HEK293 (cell line): ENCODE results near the gene ARHGAP45.

ENCODE experiments used
- CTCF ChIA-PET: fragments of 350-600 bp; formaldehyde crosslinking; extraction: SDS; loops from one replicate; lab custom pipeline; 2021; ENCODE audit warnings: antibody characterized with exemption; lab: Yijun Ruan, JAX
- POLR2A ChIA-PET: fragments of 300-600 bp; formaldehyde crosslinking; extraction: SDS; loops from one replicate; lab custom pipeline; 2020; ENCODE audit warnings: antibody characterized with exemption, inconsistent platforms; lab: Yijun Ruan, JAX
- H3K27ac ChIP-seq: fragments of 200-500 bp; sonication (Bioruptor generic); 2 replicates; pipeline ENCODE4 v1.5.1; 2014; ENCODE audit warnings: low read depth, low read length, control low read depth, inconsistent platforms; ENCODE audit errors: extremely low read depth
- H3K36me3 ChIP-seq, 2 experiments: fragments of 200-500 bp in 1 of 2; sonication (Bioruptor generic) in 1 of 2; 1 replicate in 1 of 2; 2 replicates in 1 of 2; pipeline ENCODE4 v1.5.1; 2014 to 2017; ENCODE audit warnings: inconsistent platforms in 2 of 2, low read length in 2 of 2; ENCODE audit not compliant: control insufficient read depth in 2 of 2, insufficient read depth in 1 of 2
- H3K4me1 ChIP-seq: fragments of 200-500 bp; sonication (Bioruptor generic); 2 replicates; pipeline ENCODE4 v1.5.1; 2014; ENCODE audit warnings: mild to moderate bottlenecking, low read length, inconsistent platforms; ENCODE audit not compliant: control insufficient read depth, insufficient read depth
- H3K4me3 ChIP-seq: 2 replicates; pipeline ENCODE4 v1.5.1; 2011; ENCODE audit warnings: low read depth, mild to moderate bottlenecking, control low read depth, low read length, moderate library complexity
- H3K9me3 ChIP-seq: fragments of 200-500 bp; sonication (Bioruptor generic); 2 replicates; pipeline ENCODE4 v1.5.1; 2014; ENCODE audit warnings: low read depth, low read length, inconsistent platforms; ENCODE audit not compliant: control insufficient read depth, insufficient read depth
- EGR2 ChIP-seq: fragments of 450-650 bp; formaldehyde crosslinking; IDR thresholded peaks from 2 replicates; pipeline ENCODE4 v1.5.1; 2016; ENCODE audit warnings: low read depth, missing biosample characterization, missing genetic modification characterization
- KLF1 ChIP-seq: fragments of 450-650 bp; formaldehyde crosslinking; IDR thresholded peaks from 2 replicates; pipeline ENCODE4 v1.5.1; 2016; ENCODE audit warnings: missing biosample characterization, missing genetic modification characterization
- PRDM1 ChIP-seq: fragments of 450-650 bp; formaldehyde crosslinking; IDR thresholded peaks from 2 replicates; pipeline ENCODE4; 2016; ENCODE audit warnings: missing biosample characterization, missing genetic modification characterization
- ZFP3 ChIP-seq: fragments of 450-650 bp; formaldehyde crosslinking; IDR thresholded peaks from 2 replicates; pipeline ENCODE4 v1.5.1; 2016; ENCODE audit warnings: low read depth, missing biosample characterization, missing genetic modification characterization
- ZNF521 ChIP-seq: fragments of 450-650 bp; formaldehyde crosslinking; IDR thresholded peaks from 2 replicates; pipeline ENCODE4 v1.5.1; 2017; ENCODE audit warnings: missing biosample characterization, mild to moderate bottlenecking, missing genetic modification characterization
- ZNF777 ChIP-seq: fragments of 450-650 bp; formaldehyde crosslinking; IDR thresholded peaks from 2 replicates; pipeline ENCODE4 v1.5.1; 2017; ENCODE audit warnings: missing biosample characterization, missing genetic modification characterization, borderline replicate concordance

Gene ARHGAP45

DNA sequence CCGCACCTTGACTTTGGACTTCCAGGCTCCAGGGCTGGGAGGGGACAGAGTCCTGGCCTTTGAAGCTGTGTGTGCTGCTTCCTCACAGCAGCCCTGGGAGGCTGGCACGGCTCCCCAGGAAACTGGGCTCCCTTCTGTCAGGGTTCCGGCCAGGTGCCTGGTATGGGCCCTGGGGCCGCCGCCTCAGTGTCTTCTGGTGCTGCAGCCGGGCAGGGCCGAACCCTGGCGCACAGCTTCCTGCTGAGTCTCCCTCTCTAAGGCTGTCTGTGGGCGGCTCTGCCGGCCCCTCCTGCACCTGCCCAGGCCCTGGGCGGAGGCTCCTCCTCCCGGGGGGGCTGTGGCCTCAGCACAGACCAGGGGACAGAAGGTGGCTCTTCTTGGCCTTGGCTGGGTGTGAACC, 69.2 kb downstream of the ARHGAP45 start:
- H3K9me3 ChIP-seq: no peaks in the 10 kb centered on the region
- 0 out of 2 replicates have a peak, but pooled peaks cover 2% of the 10 kb centered on the region for H3K4me1 ChIP-seq
- H3K27ac ChIP-seq: no peak overlapping the region
- POLR2A ChIA-PET: no interaction called here
- H3K4me3 ChIP-seq: no peak overlapping the region
- TF ChIP-seq KLF1 (tag by site-specific recombination): peak; percentile 32; the same call in 1 of the 2 replicates
- TF ChIP-seq ZNF521 (tag by site-specific recombination): no peak
- TF ChIP-seq ZNF777 (tag by site-specific recombination): no peak
- TF ChIP-seq EGR2: peak; percentile 46; the same call in 1 of the 2 replicates
- no peak for TF ChIP-seq ZFP3 (tag by site-specific recombination)
- no peak for TF ChIP-seq PRDM1 (tag by site-specific recombination)
- CTCF ChIA-PET: no interaction called here
- peaks cover 0 to 11% of the 10 kb centered on the region in 2 experiments; a peak in 2 of 3 replicates for H3K36me3 ChIP-seq
